HK-2 (cell line): ENCODE results near the gene TENT4A.

ENCODE experiments used
- DNase-seq: peaks from one replicate; pipeline ENCODE4 v3.0.0-alpha.2; 2018; ENCODE audit not compliant: unreplicated experiment

The TENT4A gene

GRCh38 chr5:6717247-6717646 is 4.0 kb downstream of the TENT4A start:
- no peak for DNase-seq

DNA sequence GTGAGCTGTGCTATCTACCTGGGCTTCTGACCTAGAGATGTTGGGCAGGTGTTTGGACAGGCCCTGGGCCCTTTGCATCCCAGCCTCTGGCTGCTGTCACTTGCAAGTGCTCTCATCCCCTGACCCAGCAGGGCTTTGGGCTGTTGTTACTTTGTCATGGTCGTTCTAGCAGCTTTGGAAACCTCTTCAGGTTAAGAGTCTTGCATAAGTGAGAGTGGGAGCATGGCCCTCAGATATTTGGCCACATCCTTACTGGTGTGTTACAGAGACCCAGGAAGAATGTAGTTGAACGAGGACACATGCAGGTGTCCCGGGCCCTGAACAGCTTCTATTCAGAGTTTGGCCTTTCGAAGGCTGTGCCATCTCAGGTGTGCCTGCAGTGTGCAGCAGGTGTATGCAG is 4.5 kb downstream of the TENT4A start:
- no peak for DNase-seq

GRCh38 chr5:6718161-6718681 is 5.0 kb downstream of the TENT4A start:
- DNase-seq = no peak

DNA sequence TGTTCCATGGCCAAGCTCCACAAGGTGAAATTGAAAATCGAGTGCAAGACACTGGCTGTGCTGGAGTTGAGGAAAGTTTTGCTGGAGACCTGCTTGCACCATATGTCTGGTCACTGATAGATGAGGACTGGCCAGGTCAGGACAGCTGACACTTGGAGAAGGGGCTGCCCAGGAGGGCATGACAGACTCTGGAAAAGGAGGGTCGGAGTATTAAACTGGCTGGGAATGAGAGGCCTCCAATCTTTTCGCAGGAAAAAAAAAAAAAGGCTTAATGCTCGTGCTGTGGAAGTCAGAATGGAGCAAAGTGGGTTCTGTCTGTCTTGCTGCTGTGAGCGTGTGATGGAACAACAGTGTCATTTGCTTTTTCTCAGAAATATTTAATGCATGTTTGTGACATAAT is 5.5 kb downstream of the TENT4A start:
- no peak for DNase-seq

- no peak for DNase-seq
These were observed 6.2 kb downstream of the TENT4A start for GRCh38 chr5:6719417-6719816.

GRCh38 chr5:6719896-6720560 is 6.8 kb downstream of the TENT4A start:
- DNase-seq = no peak

DNA sequence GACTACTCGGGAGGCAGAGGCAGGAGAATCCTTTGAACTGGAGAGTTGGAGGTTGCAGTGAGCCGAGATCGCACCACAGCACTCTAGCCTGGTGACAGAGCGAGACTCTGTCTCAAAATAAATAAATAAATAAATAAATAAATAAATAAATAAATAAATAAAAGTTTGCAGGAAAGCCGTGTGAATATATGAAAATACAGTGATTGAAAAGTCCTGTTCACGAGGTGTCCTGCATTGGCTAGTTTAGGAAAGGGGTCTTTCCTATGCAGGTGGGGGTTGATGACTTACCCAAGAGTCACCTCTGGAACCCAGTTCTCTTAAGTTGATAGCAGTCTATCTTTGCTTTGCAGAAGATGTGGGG is 7.3 kb downstream of the TENT4A start:
- DNase-seq = no peak

DNA sequence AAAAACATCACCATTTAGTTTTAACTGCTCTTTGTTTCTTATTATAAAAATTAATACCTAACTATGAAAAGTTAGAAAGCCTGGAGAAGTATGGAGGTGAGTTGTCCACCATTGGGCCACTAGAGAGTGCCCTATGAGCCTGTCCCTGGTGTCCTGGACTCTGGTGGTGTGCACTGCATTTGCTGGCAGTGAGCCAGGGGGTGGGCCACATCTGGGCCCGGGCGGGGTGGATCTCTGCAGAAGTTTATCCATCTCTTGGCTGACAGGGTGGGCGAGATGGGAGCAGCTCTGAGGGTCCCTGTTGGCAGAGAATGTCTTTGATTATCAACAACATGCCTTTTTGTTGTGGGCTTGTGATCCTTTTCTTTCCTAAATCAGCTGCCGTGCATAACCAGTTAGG is 8.2 kb downstream of the TENT4A start:
- no peak for DNase-seq

- DNase-seq = no peak
These were observed 8.8 kb downstream of the TENT4A start for GRCh38 chr5:6722015-6722414.

DNA sequence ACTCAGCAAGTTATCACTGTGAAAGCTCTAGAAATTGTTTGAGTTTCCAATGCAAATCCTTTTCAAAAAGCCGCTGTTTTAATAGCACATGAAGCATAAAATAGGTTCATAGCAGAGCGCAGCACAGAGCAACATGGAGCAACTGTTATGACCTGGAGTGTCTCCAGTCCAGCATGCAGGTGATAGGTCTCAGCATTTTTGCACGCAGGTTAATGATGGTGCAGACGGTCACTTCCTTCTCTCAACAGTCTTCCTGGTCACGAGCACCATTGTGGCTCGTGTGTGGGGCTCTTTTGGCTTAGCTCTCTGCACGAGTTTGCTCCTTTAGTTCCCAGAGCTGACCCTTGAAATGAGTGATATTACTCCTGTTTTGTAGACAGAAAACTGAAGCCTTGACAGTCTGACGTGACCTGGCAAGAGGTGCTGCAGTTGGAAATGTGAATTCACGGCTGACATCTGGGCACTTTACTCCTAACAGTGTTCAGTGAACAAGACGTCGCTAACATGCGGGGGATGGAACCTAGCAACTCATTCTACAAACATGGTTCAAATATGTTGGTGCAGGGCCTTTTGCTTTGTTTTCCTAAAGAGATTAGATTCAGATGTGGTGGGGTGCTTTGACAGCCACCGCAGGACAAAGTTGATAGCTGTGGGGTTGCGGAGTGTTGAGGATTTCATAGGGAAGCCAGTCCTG is 10.0 kb downstream of the TENT4A start:
- no peak for DNase-seq

DNA sequence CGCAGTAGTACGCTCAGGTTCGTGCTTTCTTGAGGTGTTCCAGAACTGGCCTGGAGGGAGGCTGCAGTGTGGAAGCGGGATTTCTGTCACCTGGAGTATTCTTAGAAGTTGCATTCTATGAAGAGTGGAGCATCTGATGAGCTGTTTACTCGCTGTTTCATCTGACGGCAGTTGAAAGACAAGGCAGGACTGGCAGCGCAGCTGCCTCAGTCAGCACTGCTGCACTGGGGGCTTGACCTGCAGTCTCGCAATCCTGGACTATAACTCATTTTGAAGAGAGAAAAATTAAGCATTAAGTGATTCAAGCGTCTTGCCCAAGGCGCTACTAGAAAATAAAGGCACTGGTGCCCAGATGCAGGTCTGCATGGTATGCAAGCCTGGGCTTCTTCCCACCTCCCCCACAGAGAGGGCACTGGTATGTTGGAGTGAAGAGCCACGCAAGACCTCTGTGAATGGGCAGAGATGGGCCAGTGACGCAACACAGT is 10.6 kb downstream of the TENT4A start:
- no peak for DNase-seq

- no peak for DNase-seq
These were observed 11.2 kb downstream of the TENT4A start for GRCh38 chr5:6724321-6724929.

DNA sequence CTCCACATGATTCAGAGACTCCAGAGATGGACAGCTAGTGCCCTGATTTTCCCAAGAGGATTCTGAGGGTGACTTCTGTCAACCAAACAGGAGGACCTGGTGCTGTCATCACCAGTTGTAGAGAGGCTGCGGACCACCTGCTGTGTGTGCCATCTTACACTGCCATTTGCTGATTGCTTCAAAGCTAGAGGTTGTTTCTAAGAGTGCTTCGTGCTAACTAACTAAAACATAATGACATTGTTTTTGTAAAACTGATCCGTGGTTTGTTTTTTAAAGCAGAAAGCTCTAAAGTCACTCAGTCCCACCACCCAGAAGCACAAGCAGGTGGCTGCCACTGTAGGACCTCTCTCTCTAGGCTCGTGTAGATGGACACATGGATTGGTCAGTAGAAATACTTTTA is 12.2 kb downstream of the TENT4A start:
- DNase-seq = no peak

DNA sequence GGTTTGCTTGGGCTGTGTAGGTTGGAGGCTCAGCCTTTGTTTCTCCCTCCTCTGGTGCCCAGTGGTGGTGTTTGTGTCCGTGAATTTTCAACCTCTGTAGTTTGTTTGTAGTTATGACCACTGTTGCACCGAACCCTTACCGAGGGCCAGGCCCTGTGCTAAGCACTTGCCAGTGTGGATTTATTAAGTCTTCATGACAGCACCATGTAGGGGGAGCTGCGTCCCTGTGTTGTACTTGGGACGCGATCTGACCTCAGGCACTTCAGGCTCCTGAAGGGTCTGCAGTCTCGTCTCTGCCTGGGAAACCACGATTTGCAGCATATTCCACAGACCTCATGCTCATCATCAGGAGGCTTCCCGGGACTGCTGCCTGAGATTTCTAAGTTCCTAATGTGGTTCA is 12.8 kb downstream of the TENT4A start:
- DNase-seq = no peak

GRCh38 chr5:6727231-6727630 is 14.0 kb downstream of the TENT4A start:
- DNase-seq = no peak

GRCh38 chr5:6728011-6728794 is 15.0 kb downstream of the TENT4A start:
- DNase-seq = peak; percentile 34

DNA sequence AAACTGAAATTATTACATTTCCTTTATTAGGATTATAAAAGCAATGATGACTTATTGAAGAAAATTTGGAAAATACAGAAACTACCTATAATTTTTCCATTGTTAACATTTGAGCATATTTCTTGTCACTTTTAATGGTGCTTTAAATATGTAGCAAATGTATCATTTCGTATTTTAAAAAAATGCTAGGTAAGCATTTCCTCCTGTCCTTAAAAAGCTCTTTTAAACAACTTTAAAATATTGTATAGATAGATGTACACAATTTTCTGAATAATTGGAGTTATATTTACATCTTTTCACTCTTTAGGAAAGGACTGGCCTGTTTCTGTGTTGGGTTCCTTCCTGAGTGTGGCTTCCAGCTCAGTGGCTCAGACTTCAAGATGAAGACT is 15.6 kb downstream of the TENT4A start:
- no peak for DNase-seq

GRCh38 chr5:6729386-6730310 is 16.4 kb downstream of the TENT4A start:
- DNase-seq = no peak

DNA sequence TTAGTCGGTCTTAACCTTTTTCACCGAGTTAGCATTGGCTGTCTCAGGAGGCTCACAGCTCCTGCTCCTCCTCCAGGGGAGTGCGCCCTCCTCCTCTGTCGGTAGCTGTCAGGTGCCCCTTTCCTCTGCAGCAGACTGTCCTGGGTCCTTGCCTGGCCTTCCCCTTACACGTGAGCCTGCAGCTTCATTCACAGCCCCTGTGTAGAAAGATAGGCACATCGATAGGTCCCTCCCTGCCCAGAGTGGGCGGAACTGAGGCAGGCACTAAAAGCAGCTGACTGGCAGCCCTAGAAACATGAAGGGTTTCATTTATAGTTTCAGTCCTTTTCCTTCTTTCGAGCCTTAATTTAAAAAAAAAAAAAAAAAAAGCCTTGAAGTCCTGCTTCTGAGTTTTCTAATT is 17.2 kb downstream of the TENT4A start:
- no peak for DNase-seq

- DNase-seq = no peak
These were observed 17.6 kb downstream of the TENT4A start for GRCh38 chr5:6730807-6731206.
